Stimulated activated CD4-positive, alpha-beta T cell treated with anti-CD3 and anti-CD28 coated beads, Interleukin-12 subunit alpha, Interleukin-12 subunit beta, amount 100 ng/mL, for 48 hours (primary cell): Measurements from ENCODE around the gene INSL4.

Source experiments
- DNase-seq, 3 donors: peaks; one replicate each; pipeline ENCODE4 v3.0.0-alpha.2; 2020; ENCODE audit warnings: low read depth in 2 of 3, low spot score in 1 of 3

The INSL4 gene

DNA sequence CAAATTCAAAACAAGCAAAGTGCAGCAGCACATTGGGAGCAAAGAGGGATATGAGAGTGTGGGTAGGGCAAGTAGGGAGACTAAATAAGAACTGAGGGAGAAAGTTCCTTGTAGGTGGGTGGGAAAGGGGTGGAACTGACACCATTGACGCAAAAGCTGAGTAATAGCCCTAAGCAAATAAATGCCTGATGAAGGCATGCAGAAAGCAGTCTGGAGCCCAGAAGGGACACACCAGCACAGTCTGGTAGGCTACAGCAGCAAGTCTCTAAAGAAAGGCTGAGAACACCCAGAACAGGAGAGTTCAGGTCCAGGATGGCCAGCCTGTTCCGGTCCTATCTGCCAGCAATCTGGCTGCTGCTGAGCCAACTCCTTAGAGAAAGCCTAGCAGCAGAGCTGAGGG is at the start of gene INSL4:
TSS of gene INSL4 (plus strand) at position 208 of the 400 bp plus-strand sequence. CDS start at position 313, 105 bp downstream.
- DNase-seq: no peak

DNA sequence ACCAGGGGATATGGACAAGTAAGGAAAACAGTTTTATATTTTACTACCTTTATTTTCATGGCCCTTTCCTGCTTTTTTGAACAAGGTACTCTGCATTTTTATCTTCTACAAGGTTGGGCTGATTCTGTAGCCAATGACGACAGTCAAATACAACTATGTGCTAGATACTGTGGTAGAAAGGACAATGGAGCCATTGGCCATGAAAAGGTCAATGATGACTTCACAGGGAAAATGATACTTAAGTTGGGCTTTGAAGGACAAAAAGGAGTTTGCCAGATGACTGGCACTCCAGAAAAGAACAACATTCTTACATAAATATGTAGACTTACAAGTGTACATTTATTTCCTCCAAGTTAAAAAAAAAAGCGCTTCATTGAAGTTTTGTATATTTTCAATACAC is 46.4 kb upstream of the INSL4 start:
- no peak for DNase-seq

DNA sequence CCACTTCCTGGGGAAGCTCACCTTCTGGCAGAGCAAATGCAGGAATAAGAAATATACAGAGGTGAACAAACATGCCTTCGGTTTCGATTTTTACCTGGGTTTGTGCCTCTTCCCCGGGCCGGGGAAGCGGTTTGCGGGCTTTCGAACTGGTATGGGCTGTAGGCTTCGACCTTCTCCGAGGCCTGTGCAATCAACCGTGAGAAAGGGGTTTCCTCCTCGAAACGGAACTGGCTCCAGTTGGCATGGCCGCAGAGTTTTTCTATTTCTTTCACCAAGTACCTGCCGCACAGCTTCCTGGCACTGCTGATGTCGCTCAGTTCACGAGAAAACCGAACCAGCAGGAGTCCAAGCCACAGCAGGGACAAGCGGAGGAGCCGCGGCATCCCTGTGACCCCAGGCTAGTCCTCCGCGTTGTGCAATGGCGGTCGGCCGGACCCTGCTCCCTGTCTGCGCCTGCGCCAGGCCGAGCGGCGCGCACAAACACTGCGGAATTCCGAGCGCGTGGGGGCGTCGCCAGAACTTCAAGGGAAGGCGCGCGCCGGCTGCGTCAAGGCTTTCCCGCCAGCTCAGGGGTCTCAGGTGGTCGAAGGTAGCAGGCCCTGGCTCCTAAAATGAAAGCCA is 45.9 kb upstream of the INSL4 start, which contains the start of gene INSL6:
TSS of gene INSL6 (minus strand) at position 420 of the 621 bp plus-strand sequence. CDS start at position 383, 37 bp downstream.
- DNase-seq: no peak

DNA sequence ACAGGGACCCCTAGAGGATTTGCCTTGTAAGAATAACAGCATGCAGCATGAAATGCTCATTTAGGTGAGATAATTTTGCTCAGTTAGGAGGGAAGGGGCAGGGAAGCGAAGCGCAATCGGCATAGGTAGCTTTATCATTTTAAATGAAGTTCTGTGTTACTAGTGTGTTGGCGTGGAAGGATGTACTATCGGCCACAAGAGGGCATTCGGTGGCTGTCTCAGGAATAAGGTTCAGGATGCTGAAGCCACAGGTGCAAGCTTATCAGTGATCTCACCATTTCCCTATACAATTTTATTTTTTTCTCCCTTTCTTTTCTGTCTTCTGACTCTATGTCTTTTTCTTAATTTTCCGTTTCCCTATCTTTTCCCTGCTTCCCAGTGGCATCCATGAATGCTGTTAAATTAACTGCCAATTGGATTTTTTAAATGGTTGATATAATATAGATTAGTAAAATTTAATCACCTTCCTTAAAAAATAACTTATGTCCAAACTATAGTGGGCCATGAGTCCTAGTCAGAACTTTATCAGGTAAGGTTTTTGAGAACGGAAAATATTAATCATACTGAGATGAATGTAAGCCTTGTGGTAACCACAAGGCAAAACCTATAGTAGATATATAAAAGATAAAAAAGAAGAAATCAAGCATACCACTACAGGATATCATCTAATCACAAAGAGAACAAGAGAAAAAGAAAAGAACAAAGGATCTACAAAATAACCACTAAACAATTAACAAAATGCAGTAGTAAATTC is 44.6 kb upstream of the INSL4 start:
- DNase-seq: peak; percentile 26 to 48 (median 29)

DNA sequence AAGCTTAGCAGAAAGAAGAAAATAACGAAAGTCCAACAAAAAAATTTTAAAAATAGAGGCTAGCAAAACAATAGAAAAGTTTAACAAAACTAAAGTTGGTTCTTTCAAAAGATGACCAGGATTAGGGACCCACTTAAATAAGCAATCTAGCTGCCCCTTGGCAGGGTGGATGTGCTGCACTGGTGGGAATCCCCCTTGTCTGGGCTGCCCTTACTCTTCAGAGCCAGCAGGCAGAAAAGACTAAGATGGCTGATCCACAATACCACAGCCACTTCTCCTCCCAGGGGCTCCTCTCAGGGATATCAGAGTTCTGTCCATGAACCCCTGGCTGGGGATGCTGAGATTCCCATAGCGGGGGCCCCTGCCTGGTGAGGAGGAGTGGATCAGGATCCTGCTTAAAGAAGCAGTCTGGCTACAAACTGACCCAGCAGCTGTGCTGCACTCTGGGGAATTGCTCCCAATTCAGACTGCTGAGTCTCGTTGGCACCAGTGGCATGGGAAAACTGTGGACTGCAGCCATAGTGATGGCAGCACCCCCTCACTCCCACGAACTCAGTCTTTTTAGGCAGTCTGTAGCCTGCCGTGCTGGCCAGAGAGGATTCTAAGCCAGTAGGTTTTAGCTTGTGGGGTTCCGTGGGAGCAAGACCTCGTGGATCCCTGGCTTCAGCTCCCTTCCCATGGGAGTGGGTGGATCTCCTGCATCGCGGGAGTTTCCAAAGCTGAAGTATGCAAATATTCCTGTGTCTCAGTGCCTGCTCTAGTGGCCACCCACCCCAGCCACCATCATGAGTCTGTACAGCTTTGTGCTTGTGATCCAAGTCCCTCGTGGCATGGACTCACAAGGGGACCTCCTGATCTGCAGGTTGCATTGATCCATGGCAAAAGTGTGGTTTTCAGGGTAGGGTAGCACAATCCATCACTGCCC is 42.9 kb upstream of the INSL4 start:
- no peak for DNase-seq

DNA sequence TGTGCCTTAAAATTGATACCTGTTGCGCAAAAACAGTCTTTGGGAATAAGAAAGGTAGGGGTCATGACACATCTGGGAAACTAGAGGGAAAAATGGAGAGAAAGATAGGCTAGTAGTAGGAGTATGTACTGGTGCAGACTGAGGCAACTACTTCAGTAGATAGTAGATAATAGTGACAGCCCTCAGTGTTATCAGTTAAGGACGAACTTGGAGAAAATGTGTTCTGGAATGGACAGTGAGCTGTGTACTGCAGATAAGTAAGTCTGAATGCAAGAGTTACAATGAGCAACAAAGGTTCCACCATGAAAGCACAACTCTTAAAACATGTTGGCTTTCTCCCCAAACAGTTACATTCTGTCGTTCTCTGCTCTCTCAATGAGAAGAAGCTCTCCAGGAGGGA is 39.2 kb upstream of the INSL4 start:
- no peak for DNase-seq

DNA sequence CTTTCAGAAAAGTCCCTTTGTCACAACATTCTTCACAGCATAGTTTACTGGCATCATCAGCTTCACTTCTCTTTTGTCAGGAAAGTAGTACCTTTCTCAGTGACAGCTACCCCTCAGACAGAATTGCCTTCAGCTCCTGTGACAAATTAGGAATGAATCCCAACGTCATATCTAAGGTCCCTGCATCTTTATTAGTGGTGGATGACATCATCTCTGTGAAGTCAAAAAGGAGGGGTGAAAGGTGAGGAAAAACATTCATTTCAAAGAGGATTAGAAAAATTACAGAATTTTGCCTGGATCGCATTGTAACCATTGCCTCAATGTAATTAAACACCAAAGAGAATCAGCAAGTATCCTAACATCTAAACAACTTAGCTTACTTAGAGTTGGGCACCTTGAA is 37.9 kb upstream of the INSL4 start:
- DNase-seq: no peak

DNA sequence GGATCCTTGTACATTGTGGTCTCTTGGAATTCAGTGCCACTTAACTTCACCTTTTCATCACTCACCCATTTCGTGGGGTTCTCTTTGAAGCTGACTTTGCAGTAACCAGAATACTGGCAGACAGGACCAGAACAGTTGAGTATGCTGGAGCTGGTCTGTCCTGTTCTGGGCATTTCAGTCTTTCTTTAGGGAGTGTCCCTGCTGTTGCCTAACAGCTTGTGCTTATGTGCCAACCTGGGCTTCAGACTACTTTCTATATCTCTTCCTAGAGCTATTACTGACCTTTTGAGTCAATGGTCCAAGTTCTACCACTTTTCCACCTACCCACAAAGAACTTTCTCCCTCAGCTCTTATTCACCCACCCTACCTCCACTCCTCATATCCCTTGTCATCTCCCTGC is 35.8 kb upstream of the INSL4 start:
- no peak for DNase-seq

DNA sequence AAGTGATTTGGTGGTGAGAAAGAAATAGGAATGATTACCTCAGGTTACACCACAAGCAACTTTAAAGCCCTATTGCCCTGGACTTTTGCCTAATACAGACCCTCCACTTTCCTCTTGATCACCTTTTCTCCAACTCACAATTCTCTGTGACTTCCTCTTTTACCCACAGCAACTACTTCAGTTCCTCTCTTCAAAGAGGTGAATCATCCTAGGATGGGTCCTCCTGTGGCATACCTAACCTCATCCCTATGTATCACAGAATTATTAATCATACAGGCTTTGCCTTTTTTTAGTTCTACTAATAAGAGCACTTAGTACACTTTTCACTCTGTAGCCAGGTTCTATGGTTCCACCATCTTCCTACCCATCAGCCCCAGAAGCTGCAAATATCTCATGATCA is 26.1 kb upstream of the INSL4 start:
- no peak for DNase-seq

DNA sequence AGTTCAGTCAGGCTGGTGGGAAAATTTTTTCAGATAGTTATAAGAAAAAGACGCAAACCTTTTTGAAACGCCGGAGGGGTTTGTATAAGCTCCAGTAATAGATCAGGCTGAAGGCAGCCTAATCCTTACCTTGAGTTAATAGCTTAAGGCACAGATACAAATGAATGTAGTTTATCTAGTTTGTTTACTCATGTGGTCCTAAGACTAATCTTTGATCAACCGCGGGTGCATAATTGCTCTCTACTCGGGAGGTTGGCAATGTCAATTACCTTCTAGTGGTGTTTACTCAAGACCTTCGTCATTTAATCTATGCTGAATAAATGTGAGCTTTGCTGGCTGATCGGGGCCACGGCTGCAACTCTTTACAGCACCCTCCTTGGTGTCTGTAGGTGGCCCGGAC is 665 bp upstream of the INSL4 start:
- no peak for DNase-seq

DNA sequence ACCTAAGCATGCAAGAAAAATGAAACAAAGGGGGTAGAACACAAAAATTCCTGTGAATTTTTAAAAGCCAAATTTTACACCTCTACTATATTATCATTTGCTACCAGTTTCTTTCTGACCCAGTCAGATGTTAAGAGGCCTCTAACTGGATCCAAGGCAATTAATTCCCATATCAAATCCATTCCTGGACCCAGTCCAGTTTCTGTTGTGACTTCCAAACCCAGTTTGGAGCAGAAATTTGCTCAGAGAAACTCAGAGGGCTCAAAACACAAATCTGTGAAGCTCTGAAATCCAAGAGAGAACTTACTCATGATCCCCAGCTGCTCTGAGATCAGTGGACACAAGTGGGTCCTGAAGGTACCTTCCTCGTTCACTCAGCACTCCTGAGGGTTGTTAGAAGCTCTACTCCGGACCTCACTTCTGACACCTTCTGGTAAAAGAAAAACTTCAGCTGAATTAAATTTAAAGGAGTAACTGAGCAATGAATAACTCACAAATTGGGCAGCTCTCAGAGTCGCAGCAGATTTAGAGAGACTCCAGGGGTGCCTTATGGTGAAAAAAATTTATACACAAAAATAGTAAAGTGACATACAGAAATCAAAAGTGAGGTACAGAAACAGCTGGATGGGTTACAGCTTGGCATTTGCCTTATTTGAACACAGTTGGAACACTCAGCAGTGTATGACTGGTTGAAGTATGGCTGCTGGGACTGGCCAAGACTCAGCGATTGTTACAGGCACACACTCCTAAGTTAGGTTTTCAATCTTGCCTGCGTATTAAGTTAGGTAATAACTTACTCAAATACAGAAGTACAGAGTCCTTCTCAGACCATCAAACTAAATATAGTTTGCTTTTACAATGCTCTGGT is 32.4 kb downstream of the INSL4 start:
- DNase-seq: no peak

DNA sequence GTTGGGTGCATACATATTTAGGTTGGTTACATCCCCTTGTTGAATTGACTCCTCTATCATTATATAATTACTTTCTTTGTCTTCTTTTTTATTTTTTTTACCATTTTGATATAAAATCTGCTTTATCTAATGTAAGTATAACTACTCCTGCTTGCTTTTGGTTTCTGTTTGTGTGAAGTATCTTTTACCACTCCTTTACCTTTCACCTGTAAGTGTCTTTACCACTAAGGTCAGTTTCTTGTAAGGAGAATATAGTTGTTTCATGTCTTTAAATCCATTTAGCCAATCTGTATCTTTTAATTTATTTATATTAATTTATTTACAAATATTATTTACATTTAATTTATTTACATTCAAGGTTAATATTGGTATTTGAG is 33.0 kb downstream of the INSL4 start:
- no peak for DNase-seq

DNA sequence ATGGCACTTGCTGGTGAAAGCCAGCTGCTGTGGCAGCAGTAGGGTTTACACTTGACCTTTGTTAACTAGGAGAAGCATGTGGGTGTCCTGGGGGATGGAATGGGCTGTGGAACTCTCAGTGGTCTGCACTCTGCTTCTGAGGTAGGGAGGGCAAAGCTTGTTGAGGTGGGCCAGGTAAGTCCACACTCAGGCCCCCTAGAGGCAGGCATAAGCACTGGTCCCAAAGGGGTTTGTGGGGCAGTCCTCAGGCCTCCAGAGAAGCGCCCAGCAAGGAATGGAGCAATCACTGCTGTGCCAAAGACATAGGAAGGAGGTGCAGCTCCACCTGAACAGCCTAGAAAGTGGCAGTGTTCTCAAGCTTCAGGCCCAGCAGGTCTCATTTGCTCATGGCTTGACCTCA is 34.7 kb downstream of the INSL4 start:
- DNase-seq: no peak

DNA sequence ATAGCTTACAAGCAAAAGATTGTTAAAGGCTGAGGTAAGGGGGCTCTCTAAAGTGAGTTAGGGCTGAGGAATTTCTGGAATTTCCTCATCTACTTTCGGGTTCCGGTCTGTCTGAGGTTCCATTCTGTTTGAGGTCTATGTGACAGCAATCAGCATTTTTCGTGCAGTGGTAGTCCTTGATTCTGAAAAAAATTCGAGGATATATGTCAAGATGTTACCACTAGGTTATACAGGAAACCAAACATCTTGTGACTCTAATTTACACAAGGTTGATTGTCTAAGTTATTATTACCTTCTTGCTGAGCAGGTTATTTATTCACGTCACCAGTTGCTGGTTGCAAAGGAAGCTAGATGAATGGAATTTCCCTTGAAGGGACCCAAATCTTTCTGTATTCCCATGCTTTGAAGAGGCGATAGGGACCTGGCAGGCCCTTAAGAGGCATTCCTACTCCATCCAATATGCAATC is 38.1 kb downstream of the INSL4 start:
- DNase-seq: no peak

DNA sequence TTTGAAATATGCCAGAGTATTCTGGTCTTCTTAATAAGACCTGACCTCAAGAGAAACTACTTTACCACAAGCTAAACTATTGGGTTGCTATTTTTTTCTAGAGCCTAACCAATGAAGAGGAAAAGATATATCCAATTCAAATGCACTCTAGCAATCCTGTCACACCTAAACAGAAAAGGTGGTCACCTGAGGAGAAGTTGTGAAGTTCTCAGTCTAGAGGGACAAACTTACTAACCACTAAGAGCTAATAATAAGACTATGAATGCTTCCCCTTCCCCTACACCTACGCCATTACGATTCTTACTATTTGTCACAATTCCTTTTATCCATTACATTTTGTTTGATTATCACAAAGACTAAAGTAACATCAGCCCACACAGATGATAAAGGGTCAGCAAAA is 43.6 kb downstream of the INSL4 start:
- DNase-seq: no peak

DNA sequence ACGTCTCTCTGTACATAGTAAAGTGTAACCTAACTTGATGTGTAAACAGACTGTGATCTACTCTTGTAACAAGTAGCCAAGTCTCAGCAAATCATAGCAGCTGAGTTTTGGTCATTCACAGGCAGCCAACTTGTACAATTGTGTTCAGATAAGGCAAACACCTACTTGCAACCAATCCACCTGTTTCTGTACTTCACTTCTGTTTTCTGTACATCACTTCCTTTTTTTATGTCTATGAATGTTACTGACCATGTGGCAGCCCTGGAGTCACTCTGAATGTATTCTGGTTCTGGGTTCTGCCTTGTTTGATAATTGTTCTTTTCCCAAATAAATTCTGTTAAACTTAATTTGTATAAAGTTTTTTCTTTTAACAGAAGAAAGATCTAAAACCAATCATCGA is 47.3 kb downstream of the INSL4 start:
- no peak for DNase-seq
